HG03442 (cell line): ENCODE measurements around the gene SH3YL1.

Experiments
- ATAC-seq: cut with Tn5 transposase; IDR thresholded peaks from one replicate; pipeline ENCODE4 v1.9.1; 2021; ENCODE audit warnings: mild to moderate bottlenecking, moderate library complexity; ENCODE audit not compliant: unreplicated experiment

The SH3YL1 gene

DNA sequence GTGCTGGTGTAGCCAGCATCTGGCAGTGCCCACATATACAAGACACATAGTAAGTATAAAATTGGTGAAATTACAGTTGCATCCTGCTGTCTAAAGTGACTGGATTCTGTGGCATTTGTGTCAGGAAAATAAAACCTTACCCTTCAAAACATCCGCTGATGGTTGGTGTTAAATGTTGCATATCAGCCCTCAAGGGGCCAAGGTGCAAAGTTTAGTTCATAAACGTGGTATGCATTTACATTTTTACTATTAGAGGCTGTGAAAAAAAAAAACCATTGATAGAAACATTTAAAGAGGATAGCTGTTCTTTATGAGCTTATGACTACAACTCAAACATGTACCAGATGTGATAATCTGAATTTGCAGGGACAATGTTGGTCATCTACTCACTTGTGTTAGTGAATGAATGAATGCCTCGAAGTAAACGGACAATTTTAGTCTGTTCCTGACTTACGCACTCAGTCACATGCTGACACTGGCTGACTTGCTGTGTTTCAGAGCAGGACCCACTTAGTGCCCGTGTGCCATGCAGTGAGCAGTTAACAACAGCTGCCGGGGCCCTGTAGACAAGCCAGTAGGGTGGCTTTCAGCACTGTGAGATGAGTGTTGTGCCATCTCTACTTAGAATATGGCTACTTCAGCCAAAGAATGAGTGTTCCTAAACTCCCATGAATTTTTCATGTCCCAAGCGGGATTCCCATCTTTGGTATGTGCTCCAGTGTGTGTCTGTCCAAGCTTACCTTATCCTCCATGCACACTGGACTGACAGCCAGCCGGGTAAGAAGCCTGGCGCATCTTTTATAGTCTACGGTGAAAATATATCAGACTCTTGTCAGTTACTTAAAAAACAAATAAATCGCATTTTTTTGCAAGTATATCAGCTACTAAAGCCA is 18.8 kb upstream of the SH3YL1 start:
- ATAC-seq = no peak

DNA sequence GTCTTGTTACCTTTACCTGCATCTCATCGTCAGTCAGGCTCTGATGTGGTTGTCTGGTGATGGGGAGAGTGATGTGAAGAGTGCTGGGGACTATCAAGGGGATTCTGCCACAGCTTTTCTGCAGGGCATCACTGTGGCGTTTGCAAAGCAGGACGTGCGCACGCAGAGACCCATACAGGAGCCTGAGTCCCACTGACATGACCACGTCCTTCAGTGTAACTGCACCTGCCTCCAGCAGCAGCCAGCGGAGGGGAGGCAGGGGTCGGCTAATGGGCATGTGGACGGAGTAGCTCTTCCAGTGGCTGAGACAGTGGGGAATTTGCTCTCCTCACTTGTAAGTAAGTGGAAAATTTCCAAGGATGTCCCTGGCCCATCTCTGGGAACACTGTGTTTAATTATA is 17.5 kb upstream of the SH3YL1 start:
- ATAC-seq = no peak

GRCh38 chr2:280650-281110 is 16.8 kb upstream of the SH3YL1 start:
- ATAC-seq = no peak

- no peak for ATAC-seq
Measured at GRCh38 chr2:279956-280649, 16.3 kb upstream of the SH3YL1 start.

DNA sequence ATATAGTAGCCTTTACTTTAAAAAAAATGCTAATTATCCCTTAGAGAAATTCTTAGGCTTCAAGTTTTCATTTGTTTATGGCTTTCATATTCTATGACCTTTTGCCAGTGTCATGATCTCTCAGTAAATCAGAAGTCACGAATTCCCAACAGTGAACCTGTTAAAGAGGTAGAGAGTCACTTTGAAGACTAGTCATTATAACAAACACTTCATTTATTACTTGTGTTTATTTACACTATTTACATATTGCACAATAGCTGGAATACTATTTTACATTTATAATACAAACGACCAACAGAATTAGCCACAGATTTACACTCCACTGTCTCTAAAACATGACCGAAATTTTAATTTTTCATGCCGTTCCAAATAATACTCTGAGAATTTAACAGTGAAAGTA is 15.5 kb upstream of the SH3YL1 start:
- no peak for ATAC-seq

GRCh38 chr2:278927-279320 is 15.1 kb upstream of the SH3YL1 start:
- no peak for ATAC-seq

GRCh38 chr2:278312-278926 is 14.6 kb upstream of the SH3YL1 start:
- ATAC-seq = no peak

- ATAC-seq = peak; percentile 98
Measured at GRCh38 chr2:275466-275865, 11.6 kb upstream of the SH3YL1 start.

DNA sequence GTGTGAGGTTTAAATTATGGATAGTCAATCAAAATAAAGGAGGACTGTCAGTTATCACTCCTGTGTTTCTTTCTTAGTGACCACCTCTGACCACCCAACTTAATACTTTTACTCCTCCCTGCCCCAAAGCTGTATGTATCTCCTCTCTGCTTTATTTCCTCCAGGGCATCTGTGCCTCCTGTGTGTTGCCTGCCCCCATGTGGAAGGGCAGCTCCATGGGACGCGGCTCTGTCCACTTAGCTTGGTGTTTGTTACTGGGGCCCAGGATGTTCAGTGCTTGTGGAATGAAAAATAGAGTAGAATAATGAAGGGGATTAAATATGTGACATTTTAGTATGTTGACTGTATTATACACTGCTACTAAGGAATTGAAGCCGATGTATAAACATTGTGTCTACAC is 10.7 kb upstream of the SH3YL1 start:
- ATAC-seq = no peak

DNA sequence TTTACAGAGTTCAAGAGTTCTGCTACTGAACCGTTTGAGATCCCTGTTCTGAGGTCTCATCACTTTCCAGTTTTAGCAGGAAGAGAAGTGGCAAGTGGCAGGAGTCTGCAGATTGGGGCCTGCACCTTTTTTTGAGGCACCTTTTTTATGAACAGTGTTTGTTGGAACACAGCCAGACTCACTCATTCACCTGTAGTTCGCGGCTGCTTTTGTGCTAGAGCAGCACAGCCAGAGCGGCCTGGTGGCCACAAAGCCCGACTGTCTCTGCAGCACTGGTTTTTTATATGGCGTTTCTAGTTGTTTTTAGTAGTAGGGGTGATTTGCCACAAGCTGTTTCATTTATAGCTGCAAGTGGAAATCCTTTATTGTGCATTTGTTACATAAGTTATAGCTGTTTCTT is 9.5 kb upstream of the SH3YL1 start:
- ATAC-seq = no peak

DNA sequence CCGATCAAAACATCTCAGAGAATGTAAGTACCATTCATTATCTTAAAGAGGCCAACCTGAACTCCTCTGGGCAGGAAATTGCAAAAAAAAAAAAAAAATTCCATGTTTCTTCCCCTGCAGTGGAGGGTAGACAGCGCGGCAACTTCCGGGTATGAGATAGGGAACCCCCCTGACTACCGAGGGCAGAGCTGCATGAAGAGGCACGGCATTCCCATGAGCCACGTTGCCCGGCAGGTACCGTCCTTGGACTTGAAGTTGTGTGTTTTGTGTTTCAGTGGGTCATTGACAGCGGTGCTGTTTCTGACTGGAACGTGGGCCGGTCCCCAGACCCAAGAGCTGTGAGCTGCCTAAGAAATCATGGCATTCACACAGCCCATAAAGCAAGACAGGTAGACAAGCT is 8.1 kb upstream of the SH3YL1 start:
- ATAC-seq = no peak

DNA sequence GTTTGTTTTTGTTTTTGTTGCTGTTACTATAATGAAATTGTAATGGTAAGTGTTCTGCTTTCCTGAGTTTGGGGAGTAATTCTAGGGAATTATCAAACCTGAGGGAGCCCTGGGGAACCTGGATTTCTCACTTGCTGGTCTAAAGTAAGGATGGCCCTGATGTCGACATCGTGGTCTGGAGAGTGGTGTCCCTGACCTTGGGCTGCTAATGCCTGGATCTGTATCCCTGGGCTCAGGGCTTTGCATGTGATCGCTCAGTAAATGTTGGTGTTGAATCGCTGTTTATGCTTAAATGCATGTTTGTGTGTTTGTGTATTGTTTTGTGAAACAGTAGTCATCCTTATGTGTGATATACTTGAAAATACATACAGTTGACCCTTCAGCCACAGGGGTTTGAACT is 7.0 kb upstream of the SH3YL1 start:
- ATAC-seq = no peak

DNA sequence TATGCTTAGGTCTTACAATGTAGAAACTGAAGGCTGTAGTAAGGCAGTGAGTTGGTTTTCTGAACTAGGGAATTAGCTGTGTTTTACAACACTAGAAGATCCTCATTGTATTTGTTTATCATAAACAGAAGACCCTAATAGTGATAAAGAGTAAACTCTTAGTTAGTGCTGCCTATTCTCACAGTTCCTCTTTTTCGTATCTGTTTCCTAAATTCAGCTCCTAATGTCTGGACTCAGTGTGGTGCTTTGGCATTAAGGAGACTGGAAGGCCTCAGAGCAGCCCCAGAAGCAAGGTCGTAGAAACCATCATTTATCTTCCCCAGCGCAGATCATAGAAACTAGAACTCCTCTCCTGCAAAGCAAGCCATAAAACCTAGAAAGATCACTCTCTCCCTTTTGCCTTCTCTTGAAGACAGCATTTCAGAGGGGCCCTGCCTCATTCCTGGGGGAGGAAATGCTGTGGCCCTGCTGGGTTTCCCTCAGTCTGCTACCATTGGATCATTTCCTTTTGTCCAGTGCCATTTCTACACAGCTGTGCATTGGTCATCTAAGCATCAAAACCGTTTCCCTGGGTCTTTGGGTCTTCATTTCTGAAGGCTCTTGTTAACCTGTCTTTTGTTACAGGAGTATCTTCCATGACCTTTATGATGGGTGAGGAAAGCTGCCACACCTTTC is 5.7 kb upstream of the SH3YL1 start:
- ATAC-seq = no peak

DNA sequence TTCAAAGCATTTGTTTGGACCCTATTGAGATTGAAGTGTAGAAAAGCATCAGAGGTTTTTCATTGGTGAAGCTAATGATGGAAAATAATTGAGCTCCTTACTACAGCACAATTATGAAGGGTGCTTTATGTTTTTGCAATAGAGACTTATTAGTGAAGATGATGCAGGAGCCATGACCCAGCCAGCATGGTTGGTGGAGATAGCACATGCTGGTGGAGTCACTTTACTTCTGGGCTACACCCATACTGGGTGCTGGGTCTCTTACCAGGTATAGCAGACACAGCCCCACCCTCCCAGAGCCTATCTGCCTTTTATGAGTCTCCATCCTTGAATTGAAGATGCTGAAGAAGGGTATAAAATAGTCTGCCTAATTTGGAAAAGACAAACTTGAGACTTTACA is 4.5 kb upstream of the SH3YL1 start:
- ATAC-seq = no peak

DNA sequence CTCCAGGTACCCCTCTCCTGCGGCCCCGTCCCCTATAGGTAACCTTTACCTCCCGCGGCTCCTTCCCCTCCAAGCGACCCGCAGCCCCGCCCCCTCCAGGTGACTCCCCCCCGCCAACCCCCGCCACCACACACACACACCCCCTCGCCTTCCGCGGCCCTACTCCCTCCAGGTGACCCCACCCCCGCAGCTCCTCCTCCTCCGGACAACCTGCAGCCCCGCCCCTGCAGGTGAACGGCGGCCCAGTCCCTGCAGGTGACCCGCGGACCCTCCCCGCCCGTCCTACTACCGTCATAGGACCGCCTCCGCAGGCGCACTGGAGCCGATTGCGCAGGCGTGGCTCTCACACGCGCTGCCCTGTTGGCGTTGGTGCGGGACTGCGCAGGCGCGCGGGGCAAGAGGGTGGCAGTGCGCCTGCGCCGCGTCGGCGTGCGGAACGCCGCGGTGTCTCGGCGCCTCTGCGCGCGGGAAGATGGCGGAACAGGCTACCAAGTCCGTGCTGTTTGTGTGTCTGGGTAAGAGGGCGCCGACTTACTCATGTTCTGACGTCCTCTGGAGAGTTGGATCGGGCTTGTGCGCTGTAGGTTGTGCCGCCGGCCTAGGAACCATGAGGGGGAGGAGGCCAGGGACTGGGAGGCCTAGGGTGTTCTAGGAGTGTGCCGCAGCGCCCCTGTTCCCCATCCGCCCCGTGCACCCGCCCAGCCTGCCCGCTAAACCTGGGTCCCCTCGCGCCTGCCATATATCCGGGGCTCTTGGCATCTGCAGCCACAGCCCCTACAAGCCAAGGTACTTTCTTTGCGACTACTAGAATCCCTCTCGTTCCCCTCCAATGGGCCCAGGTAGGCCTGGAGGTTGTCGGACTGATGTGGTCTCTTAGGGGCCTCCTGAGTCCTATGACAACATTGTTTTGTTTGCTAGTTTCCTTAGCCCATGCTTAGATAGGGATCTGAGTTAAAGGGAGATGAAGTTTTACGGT is 949 bp upstream of the SH3YL1 start, which contains the start of gene ACP1:
ACP1 (plus strand) TSS at position 455 of the 976 bp plus-strand sequence; CDS start at position 473, 18 bp downstream.
- peak; percentile 87 for ATAC-seq

GRCh38 chr2:263022-263738 is 652 bp downstream of the SH3YL1 start:
- no peak for ATAC-seq

GRCh38 chr2:262117-262516 is 1.7 kb downstream of the SH3YL1 start:
- ATAC-seq = no peak

- ATAC-seq = no peak
Measured at GRCh38 chr2:260507-261161, 3.2 kb downstream of the SH3YL1 start.
